ENCODE results near the gene THOC6.

Gene THOC6

DNA sequence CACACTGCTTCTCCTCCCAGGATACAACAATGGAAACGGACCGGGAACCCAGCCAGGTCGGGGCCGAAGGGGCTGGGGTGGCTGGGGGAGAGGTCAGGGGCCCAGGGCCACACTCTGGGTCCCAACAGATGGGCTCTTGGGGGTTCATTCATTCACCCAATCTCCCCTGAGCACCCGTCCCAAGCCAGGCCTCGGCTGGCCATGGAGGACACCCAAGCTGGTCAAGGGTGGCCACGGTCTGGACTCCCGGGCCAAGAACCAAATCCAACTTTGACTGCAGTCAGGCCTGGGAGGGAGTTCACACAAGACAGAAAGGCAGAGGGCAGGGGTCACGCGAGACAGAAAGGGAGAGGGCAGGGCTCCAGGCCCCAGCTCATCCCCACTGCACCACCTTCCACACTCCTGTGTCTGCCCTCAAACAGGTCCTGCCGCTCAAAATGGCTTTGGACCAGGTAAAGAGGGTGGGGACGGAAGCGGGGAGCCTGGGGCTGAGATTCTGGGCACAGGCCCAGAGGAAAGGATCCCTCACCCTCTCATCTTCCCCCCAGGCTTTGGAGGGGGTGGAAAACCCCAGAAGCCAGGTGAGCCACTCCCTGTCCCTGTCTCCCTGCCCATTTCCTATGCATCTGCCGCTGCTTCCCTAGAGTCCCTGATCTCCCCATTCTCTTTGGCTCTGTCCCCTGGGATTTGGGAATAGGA, 31.3 kb upstream of the THOC6 start:
- no peak for DNase-seq

DNA sequence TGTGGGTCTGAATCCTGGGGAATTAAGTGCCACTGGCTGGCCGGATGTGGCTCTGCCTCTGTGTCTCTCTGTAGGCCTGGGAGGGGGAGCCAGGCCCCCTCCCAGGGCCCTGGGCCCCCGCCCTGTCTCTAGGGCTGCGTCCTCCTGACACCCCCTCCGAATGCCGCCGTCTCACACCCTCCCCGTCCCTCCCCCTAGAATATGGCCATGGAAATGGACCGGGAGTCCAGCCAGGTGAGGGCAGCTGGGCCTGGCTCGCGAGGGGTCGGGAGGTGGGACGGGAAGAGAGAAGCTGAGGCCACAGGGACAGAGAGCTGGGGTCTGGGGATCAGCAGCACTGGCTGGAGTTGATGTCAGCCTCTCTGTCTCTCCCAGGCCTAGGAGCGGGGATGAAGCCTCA, 27.5 kb upstream of the THOC6 start:
- no peak for DNase-seq

DNA sequence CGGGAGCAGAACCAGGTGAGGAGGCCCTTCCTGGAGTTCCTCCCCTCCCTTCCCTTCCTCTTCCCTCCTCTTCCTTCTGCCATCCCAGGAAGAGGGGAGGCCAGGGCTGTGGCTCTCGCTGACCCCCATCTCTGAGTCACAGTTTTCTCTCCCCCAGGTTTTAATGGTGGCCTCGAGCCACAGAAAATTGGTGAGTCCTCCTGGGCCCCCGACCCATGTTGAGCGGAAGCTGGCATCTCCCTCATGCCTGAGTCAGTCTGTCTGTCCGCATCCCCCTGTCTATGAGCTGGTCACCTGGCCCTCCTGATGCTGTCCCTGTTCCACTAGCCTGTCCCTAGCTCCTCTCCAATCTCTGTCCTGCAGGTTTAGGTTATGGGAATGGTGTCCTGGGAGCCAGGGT, 23.9 kb upstream of the THOC6 start:
- DNase-seq: no peak

DNA sequence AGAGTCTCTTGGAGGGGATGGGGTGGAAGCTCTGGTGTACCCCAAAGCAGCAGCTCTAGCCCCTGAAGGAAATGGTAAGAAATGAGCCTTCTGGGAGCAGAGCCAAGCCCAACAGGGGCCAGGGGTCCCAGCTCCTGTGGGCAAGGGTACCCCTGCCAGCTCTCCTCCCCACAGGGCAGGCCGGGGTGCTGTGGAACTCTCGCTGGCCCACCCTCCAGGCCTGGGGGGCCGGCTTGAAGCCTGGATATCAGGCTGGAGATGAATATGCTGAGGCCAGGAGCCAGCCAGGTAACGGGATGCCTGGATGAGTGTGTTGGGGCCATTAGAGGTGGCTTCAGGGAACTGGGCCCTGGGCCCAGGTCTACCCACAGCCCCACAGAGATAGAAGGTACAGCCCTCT, 23.3 kb upstream of the THOC6 start:
- DNase-seq: no peak

DNA sequence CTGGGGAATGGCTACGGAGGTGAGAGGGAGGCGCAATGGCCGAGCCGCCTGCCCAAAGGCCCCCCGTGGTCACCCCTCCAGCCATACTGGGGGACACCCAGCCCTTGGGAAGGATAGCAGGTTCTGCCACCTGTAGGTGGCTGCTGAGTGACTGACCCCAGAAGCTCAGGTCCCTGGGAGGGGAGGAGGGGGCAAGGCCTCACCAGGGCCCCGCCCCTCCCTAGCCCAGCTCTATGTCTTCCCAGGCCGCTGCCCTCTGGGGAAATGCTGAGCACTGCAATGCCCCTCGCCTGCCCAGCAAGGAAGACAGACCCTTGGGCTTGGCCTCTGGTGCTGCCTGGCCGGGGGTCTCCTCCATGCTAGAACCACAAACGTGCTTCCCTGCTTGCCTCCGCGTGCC, 22.5 kb upstream of the THOC6 start:
- DNase-seq: no peak

DNA sequence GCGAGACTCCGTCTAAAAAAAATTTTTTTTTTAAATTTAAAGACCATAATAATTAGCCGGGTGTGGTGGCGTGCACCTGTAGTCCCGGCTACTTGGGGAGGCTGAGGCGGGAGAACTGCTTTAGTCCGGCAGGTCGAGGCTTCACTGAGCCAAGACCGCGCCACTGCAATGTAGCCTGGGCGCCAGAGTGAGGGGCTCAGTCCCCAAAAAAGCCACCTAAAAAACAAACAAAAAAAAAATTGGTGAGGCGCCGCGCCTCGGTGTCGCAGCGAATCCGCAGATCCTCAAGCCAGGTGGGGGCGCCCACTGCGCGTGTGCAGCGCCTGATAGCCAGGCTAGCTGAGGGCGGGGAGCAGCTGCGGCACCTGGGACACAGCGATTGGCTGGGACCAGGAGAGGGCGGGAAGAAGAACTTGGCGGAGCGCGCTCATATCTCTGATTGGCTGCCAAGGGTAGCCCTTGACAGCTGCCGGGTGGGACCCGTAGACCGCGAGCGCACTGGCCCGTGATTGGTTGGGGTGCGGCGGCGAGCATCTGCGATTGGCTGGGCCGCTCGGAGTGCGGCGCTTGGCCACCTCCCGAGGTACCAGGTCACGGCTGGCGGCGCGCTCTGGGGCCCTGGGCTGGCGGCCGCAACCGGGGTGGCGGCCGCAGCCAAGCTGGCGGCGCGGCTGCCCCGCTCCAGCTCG, 20.1 kb upstream of the THOC6 start:
- peak; percentile 96 for DNase-seq

DNA sequence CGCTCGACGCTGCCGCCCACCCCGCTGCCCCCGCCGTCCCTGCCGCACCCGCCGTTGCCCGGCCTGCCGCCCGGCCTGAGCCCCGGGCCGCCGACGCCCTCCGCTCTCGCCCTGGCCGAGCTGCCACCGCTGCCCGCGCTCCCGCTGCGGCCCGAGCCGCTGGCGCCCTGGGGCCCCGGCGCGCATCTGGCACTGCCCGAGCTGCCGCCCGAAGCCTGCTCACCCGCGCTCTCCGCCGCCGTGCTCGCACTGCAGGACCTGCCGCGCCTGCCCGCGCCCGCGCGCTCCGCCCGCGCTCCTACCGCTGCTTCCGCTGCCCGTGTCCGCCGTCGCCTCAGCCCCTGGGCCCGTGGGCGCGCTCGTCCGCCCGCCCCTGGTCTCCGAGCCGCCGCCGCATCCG, 19.5 kb upstream of the THOC6 start:
- no peak for DNase-seq

DNA sequence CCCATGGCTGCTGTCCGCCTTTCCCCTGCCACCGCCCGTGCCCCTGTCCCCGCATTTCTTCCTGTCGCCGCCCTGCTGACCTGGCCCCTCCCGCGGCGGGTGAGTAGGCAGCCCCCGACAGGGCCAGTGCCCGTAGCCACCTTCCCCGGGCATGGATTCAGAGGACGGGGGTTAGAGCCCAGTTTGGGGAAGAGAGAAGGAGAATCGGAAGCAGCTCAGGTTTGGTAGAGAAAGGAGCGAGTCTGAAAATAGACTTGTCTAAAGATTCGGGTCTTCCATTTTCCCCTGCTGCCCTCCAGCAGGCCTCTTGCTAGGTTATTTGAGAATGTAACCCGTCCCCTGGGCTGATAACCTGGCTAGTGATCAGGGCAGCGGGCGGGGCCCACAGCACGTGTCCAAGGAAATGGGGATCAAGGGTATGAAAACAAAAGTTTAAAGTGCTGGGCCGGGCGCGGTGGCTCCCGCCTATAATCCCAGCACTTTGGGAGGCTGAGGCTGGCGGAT, 19.0 kb upstream of the THOC6 start:
- peak; percentile 46 for DNase-seq

DNA sequence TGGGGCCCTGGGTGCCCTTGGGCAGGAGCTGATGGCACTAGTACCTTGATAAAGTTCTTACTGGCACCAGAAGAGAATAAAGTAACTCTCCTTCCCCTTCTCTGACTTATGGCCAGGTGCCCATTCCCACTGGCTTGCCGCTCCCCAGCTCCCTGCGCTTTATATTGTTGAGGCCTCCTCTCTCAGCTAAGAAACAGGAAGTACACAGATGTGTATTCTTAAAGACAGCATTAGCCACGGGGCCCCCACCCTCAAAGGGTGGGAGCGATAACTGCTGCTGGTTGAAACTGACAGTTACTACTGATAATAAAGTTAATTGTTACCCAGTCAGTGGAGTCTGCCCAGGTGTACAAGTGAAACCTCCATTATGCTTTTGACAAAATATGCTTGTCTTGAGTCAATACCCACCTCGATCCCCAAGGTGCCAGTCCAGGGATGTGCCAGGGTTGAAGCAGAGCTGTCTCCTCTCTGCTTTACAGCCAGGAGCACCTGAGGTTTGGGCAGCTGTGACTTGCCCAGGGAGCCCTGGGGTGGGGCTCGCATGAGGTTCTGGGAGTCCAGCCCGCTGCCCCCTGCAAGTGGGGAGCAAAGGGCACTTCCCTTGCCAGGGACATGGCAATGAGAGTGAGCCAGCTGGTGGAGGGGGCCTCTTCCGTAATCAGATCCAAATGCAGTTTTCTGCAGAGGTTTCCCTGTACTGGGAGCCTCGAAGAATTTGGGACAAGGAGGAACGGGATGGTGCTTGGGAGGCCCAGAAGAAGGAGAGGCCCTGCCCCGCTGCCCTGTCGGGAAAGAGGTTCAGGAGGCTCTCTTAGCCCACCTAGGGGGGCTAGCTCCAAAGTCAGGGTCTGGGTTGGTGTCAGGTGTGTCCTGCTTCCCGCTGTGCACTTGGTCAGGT, 16.5 kb upstream of the THOC6 start:
- no peak for DNase-seq

DNA sequence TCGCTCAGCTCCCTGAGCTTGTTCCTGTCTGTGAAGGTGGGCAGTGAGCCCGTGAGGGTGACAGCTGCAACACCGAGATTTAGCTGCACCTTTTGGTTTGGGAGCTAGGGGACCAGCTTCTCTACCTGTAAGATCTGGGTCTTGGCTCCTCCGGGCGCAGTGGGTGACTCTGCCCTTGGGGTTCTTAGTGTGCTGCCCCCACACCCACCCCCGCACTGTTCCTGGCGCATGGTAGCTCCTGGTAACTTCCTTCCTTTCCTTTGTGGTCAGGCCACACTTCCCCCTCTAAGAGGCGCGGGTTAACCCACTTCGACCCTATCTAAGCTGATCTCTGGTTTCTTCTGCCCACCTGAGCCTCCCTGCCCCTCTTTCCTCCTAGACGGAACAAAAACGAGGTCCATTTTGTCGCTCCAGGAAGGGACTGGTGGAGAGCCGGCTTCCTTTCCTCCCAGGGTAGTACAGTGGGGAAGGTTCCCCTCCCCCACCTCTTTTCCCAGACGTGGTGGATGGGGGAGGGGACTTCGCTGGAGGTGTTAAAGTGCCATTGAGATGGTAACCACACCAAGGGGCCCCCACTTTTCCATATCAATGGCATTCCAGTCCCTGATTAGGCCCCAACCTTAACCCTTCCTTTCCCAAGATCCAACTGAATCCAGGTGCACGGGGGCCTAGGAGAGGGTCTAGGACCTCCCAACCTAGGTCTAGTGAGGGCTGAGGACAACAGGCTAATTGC, 15.7 kb upstream of the THOC6 start:
- no peak for DNase-seq

DNA sequence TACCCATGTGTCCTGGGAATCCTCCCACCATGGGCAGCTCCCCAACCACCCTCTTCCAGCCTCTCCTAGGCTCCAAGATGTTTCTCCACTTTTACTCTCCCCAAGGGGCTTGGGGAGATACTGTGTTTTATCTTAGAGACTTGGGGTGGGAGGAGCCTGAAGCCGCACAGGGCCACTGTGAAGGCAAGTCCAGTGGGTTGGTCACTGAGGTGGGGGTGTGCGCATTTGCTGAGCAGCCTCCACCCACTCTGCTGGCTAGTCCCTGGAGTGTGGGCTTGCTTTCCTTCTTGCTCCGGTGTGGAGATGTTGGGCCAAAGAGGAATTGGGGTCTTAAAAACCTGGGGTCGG, 15.2 kb upstream of the THOC6 start:
- DNase-seq: no peak

DNA sequence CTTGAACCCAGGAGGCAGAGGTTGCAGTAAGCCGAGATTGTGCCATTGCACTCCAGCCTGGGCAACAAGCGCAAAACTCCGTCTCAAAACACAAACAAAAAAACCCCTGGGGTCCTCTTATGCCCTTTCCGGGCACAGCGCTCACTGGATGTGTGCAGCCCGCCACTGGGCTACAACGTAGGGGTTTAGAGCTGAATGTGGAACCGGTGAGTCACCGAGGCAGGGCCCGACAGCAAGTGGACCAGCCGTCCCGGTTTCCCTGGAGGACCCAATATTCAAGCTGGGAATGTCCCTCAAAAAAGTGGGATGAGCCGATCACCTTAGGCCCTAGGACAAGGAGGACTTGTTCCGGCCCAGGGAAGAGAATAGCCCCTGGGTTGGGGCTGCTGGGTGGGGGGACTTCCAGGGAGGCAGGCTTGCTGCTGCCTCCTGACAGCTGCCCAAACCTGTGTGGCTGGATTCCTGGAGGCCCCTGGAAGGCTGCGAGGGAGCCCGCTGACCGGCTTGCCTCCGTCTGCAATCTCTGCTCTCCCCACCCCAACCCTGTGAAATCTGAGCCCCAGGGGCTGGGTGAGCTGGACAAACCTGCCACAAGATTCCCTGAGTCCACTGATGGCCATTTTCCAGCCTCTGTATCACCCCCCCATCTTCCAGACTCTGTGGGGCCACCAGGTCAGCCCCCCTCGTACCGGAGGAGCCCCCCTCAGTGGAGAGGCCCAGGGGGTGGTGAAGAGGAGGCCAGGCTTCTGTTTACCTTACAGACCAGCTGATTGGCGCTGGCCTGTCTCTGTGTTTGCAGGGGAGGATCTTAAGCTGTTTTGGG, 14.1 kb upstream of the THOC6 start:
- DNase-seq: no peak

DNA sequence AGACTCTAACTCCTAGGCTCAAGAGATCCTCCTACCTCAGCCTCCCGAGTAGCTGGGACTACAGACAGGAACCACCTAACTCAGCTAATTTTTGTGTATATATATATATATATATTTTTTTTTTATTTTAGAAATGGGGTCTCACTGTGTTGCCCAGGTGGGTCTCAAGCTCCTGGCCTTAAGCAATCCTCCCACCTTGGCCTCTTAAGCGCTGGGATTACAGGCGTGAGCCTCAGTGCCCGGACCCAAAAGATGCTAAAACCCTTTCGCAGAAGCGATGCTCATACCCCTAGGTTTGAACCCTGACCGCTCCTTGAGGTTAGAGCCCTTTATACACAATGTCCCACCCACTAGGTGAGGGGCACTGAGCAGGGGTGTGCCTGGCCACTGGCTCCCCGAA, 13.3 kb upstream of the THOC6 start:
- no peak for DNase-seq

DNA sequence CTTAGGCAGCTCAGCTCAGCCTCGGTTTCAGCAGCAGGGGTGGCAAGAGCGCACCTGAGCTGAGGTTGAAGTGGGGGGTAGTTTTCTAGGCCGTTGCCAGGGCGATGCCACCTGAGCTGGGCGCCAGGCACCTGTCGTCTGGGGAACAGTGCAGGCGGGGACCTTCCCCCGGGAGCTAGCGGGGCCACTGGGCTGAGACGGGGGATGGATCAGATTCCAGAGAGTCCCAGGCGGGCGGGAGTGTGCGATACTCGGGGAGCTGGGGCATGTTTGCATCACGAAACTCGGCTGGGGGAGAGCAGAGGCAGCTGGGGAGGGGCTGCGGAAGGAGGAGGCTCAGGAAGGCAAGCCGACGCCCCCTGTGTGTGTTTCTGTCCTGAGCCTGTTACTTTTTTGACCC, 11.6 kb upstream of the THOC6 start:
- DNase-seq: peak; percentile 87

DNA sequence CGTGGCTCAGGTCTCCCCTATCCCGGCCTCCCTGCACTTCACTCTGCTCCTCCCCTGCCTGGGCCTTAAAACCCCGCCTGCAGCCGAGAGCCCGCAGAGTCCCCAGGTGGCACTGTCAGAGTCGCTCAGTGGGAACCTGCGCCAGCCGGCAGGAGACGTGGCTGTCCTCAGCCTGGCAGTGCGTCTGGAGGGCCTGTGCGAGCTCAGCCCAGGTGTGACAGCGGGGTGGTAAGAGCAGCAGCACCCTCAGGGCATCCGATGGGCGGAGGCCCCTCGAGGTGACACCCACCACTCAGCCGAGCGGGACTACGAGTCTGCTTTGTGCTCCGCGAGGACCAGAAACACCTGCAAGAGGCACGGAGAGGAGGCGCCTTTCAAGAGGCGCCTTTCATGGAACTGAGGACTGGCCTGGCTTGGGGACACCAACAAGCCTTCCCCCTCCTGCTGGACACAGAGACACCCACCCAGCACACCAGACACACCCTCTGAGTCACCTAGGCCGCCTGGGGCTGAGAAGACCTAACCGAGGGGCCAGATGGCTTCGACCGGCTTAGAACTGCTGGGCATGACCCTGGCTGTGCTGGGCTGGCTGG, 10.9 kb upstream of the THOC6 start, which contains the start of gene CLDN9:
CLDN9 (plus strand) TSS at position 96 of the 593 bp plus-strand sequence; CDS start at position 536, 440 bp downstream.
- DNase-seq: peak; percentile 70

DNA sequence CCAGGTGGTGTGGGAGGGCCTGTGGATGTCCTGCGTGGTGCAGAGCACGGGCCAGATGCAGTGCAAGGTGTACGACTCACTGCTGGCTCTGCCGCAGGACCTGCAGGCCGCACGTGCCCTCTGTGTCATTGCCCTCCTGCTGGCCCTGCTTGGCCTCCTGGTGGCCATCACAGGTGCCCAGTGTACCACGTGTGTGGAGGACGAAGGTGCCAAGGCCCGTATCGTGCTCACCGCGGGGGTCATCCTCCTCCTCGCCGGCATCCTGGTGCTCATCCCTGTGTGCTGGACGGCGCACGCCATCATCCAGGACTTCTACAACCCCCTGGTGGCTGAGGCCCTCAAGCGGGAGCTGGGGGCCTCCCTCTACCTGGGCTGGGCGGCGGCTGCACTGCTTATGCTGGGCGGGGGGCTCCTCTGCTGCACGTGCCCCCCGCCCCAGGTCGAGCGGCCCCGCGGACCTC, 10.3 kb upstream of the THOC6 start:
- DNase-seq: no peak

DNA sequence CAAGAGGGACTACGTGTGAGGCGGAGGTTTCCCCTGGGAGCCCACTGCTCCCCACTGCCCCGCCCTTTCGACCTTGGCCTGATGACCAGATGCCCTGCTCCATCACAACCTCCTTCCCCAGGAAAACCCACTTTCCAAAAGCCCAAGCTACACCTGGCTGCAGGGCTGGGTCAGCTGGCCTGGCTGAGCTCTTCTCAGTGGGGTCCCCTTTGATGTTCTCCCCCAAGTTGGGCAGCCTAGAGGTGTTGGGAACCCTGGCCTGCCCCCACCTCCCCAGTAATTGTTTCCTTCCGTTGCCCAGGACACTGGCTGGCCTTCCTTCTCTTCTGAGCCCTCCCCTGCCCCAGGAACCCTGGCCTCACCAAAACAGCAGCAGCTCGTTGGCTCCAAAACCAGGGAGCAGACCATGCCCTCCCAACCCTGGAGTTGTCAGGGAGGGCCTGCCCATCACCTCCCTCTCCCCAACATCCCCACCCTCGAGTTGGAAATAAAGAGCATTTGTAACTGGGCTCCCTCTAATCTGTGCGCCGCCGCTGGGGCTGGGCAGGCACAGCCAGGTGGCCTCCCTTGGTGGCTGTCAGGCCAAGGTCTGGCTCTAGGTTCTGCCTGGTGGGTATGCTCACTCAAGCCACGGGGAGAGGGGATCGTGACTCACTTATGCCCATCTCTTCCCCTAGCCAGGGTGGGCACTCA, 9.7 kb upstream of the THOC6 start:
- no peak for DNase-seq

DNA sequence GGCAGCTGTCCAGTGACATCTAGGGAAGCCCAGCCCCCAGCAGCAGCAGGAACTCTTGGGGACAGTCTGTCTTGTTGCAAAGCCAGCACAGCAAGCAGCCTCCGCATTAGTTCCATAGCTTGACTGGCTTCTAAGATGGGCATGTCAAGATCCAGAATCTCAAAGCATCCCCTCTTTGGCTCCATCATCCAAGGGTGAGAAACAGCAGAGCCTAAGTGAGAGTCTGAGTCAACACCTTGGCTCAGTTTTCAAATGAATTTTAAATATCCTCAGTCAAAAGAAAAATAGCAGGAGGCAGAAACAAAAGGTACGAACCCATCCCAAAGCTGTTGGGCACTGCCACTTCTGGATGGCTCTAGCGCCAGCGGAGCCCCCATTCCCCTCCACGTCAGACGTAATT, 8.9 kb upstream of the THOC6 start:
- no peak for DNase-seq

DNA sequence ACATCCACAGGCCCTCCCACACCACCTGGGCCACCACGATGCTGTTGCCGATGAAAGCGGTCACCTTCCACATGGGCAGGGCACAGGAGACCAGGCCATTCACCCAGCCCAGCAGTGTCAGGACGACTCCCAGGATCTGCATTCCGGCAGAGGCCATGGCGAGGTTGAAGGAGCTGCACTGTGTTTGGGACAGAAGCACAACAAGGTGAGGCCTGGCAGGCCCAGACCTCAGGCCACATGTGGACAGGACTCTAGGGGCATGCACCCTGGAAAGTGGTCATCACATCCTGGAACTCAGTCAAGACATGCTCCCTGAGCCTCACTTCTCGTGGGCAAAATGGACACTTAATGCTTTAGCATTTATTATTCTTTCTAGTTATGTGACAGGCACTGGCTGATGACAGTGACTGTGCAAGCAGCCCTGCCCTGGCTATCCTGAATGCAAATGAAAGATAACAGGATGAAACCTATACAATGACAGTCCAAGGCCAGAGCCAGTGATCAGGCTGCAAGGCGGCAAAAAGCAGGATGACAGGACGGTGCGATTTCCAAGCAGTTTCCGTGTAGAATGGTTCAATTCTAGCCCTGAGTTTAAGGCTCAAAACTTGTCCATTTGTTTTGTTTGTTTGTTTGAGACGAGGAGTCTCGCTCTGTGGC, 7.8 kb upstream of the THOC6 start:
- DNase-seq: no peak

DNA sequence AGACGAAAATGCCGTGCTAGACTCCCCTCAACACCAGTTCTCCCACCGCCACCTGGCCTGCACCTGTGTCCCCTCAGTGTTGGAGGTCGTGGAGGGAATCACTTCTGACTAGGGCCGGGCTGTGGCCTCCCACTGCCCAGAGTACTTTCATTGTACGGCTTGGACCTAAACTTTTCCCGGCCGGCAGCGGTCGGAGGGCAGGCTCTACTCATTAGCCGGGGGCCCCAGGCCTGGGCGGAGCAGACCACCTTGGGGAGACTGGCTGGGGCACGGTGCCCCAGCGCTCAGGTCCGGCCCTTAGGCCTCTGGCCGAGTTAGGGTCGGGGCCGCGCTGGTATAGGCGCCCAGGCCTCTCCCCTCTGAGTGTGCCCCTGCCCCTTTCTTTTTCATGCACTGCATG, 6.5 kb upstream of the THOC6 start:
- DNase-seq: no peak

Measured in DMS79 treated with DMSO at 0.1 percent for 48 hours (cell line).